Vagina (tissue), 2 donors: ENCODE data around the gene TBX10. TPM values are rescaled to one million over a fixed set of nuclear protein-coding genes. Genes with fewer than 3 reads are reported as not detected.
"Not testable (repeated sequence)": the region's sequence is repeated elsewhere in the genome, so short reads cannot be mapped to it uniquely, and the experiment has no call there.

ENCODE experiments used
- DNase-seq, 2 donors: peaks; one replicate each; pipeline ENCODE4 v3.0.0-alpha.2; 2017; ENCODE audit errors: extremely low spot score in 2 of 2
- H3K27ac ChIP-seq: fragments of 200-600 bp; sonication (generic); one replicate; pipeline ENCODE4 v1.5.1; 2019
- H3K27me3 ChIP-seq: fragments of 200-600 bp; sonication (generic); one replicate; pipeline ENCODE4 v1.5.1; 2019
- H3K36me3 ChIP-seq, 2 donors: fragments of 200-600 bp; sonication (generic); one replicate each; pipeline ENCODE4 v1.5.1; 2017 to 2019
- H3K4me1 ChIP-seq: fragments of 200-600 bp; sonication (generic); one replicate; pipeline ENCODE4 v1.5.1; 2019
- H3K4me3 ChIP-seq, 2 donors: fragments of 200-600 bp; sonication (generic); 1 replicate in 1 of 2; 2 replicates in 1 of 2; pipeline ENCODE4 v1.5.1; 2016 to 2019
- H3K9me3 ChIP-seq: fragments of 200-600 bp; sonication (generic); one replicate; pipeline ENCODE4 v1.5.1; 2019
- POLR2A ChIP-seq, 2 donors: fragments of 450-650 bp; IDR thresholded peaks; one replicate each; pipeline ENCODE4 v1.6.1; 2017; ENCODE audit warnings: antibody characterized with exemption in 2 of 2, mild to moderate bottlenecking in 2 of 2, moderate library complexity in 2 of 2
- POLR2AphosphoS5 ChIP-seq, 2 donors: sonication (generic); formaldehyde crosslinking; IDR thresholded peaks; one replicate each; pipeline ENCODE4 v1.9.0; 2017; ENCODE audit warnings: antibody characterized with exemption in 2 of 2, mild to moderate bottlenecking in 2 of 2, low read depth in 1 of 2; ENCODE audit not compliant: insufficient read depth in 1 of 2
- intact Hi-C: fragments of 100-400 bp; cut with DNase I; formaldehyde crosslinking; loops from one replicate; pipeline ENCODE4 v1.15.1; 2023
- total RNA-seq: library from RNA; depleted of rRNA; stranded (reverse); fragments of >200 nt; gene quantifications from one replicate; pipeline ENCODE4 v1.2.3, GENCODE V29; 2016
- TF ChIP-seq, protein P1 (sequence below), 3 experiments: fragments of 450-650 bp in 2 of 3; fragments of 200-600 bp in 1 of 3; sonication (generic) in 1 of 3; IDR thresholded peaks; one replicate each; pipeline ENCODE4 v1.5.1; 2017 to 2019; ENCODE audit warnings: antibody characterized with exemption in 3 of 3, mild to moderate bottlenecking in 2 of 3, moderate library complexity in 2 of 3

TBX10 gene
- total RNA-seq, 1 donor from 2014 or later: not detected

DNA sequence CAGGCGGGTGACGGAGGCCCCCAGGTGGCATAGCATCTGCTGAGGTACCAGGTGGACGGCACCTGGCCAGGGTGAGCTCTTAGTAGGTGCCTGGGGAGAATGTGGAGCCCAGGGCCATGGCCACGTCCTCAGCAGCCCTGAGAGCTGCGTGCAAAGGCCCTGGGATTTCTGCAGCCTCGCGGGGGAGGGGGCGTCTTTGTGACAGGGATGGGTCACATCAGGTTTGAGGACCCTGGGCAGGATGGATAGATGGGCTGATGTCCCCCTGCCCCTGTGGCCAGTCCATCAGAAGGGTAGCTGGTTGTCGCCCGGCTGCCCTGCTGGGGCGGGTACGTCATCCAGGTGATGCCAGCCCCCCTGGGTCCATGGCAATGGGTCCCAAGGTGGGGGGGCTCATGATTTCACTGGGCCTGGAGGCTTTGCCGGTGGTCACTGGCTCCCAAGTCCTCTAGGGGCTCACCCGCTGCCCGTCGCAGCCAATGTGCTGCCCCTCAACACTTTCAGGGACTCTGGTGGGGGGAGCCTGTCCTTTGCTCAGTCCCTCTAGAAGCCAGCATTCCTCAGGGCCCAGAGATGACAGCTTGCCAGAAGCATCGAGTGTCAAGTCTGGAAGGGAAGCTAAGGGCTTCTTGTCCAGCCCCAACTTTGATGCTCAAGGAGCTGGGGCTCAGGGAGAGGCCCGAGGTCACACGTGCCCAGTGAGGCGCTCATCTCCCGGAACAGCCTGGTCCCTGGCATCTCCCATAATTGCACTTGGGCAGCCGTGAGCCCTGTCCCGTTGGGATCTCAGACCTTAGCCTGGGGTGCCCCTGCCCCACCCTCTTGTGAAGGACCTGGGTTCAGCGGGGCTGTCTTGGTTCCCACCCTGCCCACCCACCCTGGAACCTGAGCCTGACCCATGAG, 777 bp downstream of the TBX10 start:
- intact Hi-C loops: no loop called here
- no peaks in the 10 kb centered on the region for H3K27me3 ChIP-seq

DNA sequence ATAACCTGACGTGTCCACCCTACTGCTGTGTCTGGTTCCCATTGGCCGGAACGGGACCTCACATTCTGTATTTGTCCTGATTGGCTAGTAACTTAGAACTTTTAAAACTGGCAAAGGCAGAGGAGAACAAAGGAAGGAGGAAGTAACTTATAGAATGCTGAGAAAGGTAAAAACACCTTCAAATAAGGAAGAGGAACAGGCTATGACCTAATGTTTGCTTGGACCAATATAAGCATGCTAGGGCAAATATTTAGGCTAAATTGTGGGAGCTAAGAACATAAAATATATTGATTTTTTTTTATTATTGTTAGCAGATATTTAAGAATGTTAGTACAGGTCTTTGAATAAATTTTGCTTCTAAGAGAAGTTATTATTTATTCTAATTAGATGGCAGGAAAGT, 2.1 kb downstream of the TBX10 start:
- H3K9me3 ChIP-seq, DNase-seq, H3K27me3 ChIP-seq, intact Hi-C loops, H3K27ac ChIP-seq, H3K4me1 ChIP-seq, H3K36me3 ChIP-seq, H3K4me3 ChIP-seq: not testable (repeated sequence)

More for the DNA sequence above, 777 bp downstream of the TBX10 start:
- Histone ChIP-seq H3K27ac (no peak overlapping the region), H3K4me1 (no peaks in the 10 kb centered on the region), H3K36me3 (no peaks in the 10 kb centered on the region), H3K9me3 (no peaks in the 10 kb centered on the region), H3K4me3 (no peak overlapping the region)
- DNase-seq: peak in 1 of 2 donors; percentile 93
- TF ChIP-seq POLR2A (IDR thresholded peaks at IDR 0.05) (no peak), POLR2AphosphoS5 (IDR thresholded peaks at IDR 0.05; ENCODE audit: insufficient read depth in 1 of 2, low read depth in 1 of 2) (no peak)
- TF ChIP-seq, protein P1, sequence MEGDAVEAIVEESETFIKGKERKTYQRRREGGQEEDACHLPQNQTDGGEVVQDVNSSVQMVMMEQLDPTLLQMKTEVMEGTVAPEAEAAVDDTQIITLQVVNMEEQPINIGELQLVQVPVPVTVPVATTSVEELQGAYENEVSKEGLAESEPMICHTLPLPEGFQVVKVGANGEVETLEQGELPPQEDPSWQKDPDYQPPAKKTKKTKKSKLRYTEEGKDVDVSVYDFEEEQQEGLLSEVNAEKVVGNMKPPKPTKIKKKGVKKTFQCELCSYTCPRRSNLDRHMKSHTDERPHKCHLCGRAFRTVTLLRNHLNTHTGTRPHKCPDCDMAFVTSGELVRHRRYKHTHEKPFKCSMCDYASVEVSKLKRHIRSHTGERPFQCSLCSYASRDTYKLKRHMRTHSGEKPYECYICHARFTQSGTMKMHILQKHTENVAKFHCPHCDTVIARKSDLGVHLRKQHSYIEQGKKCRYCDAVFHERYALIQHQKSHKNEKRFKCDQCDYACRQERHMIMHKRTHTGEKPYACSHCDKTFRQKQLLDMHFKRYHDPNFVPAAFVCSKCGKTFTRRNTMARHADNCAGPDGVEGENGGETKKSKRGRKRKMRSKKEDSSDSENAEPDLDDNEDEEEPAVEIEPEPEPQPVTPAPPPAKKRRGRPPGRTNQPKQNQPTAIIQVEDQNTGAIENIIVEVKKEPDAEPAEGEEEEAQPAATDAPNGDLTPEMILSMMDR (IDR thresholded peaks at IDR 0.05): no peak

DNA sequence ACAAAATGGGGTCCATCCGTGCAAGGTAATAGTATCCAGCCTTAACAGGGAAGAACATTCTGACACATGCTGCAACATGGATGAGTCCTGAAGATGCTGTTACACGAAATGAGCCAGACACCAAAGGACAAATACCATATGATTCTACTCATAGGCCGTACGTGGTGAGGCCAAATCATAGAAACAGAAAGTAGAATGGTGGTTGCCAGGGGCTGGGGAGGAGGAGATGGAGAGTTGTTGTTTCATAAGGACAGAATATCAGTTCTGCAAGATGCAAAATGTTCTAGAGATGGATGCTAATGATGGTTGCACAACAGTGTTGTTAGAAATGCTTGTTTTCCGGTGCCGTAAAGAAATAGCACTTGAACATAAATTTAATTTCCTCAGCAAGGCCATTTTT, 2.6 kb downstream of the TBX10 start:
- TF ChIP-seq, protein P1 (IDR thresholded peaks at IDR 0.05): no peak
- TF ChIP-seq POLR2AphosphoS5 (IDR thresholded peaks at IDR 0.05; ENCODE audit: insufficient read depth in 1 of 2, low read depth in 1 of 2): no peak
- Histone ChIP-seq H3K9me3 (no peaks in the 10 kb centered on the region), H3K27ac (no peak overlapping the region), H3K36me3 (no peaks in the 10 kb centered on the region), H3K27me3 (no peaks in the 10 kb centered on the region), H3K4me1 (no peaks in the 10 kb centered on the region), H3K4me3 (no peak overlapping the region)
- DNase-seq: no peak
- intact Hi-C loops: no loop called here

DNA sequence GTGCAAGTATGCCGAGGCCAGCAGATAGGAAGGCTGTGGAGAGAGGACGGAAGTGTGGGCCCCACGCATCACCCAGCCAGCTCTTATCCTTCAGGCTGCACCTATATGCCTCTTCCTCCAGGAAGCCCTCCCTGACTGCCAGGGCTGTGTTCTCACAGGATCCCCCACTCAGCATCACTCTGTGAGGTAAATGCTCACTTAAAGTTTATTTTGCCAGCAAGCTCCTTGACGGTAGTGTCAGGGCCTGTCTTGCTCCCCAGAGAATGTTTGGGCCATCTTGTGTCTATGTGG, 4.4 kb downstream of the TBX10 start:
- DNase-seq: no peak
- intact Hi-C loops: no loop called here
- Histone ChIP-seq H3K4me1 (peaks cover 9% of the 10 kb centered on the region), H3K27me3 (no peaks in the 10 kb centered on the region), H3K27ac (no peak overlapping the region), H3K4me3 (no peak overlapping the region), H3K9me3 (no peaks in the 10 kb centered on the region), H3K36me3 (no peaks in the 10 kb centered on the region)
- no peak for TF ChIP-seq POLR2A (IDR thresholded peaks at IDR 0.05)
- TF ChIP-seq POLR2AphosphoS5 (IDR thresholded peaks at IDR 0.05; ENCODE audit: insufficient read depth in 1 of 2, low read depth in 1 of 2): no peak
- TF ChIP-seq, protein P1 (IDR thresholded peaks at IDR 0.05): no peak

DNA sequence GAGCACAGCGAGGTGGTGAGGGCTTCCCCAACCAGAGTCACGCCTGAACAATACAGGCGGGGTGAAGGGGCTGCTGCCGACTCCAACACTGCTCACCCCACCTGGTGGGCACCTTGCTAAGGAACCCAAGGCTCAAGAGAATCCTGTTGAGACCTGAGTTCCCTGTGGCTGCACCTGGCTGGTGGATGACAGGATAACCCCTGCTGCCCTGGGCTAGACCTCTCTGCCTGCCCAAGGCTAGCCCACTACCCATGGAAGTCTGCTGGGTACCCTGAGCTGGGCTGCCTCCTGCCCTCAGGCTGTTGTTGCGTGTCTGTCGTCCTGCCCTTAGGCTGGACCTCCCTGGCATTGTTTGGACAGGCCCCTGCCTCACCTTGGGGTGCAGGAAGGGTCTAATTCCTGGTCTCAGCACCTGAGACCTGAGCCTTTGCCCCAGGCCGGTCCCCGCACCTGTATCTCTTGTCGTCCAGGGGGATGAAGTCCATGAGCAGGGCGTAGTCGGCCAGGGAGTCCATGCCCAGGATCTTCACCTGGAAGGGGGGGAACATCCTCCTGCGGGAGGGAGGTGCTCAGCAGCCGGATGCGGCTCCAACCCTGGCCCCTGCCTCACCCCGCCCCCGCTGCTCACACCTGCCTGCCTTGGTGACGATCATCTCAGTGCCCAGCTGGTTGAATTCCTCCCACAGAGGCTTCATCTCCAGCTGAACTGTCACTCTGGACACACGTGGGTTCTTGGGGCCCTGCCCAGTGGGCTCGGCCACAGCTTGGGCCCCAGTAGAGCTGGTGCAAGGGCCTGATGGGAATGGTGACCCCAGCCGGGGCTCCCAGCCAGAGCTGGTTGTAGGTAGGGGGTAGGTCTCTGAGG, 5.0 kb downstream of the TBX10 start:
- TF ChIP-seq POLR2A (IDR thresholded peaks at IDR 0.05) (no peak), POLR2AphosphoS5 (IDR thresholded peaks at IDR 0.05; ENCODE audit: insufficient read depth in 1 of 2, low read depth in 1 of 2) (no peak)
- TF ChIP-seq, protein P1 (IDR thresholded peaks at IDR 0.05): no peak
- intact Hi-C loops: no loop called here
- H3K4me3 ChIP-seq: no peak overlapping the region
- H3K4me1 ChIP-seq: peaks cover 9% of the 10 kb centered on the region
- H3K27ac ChIP-seq: no peak overlapping the region
- no peak for DNase-seq
- no peaks in the 10 kb centered on the region for H3K36me3 ChIP-seq
- H3K9me3 ChIP-seq: no peaks in the 10 kb centered on the region
- H3K27me3 ChIP-seq: no peaks in the 10 kb centered on the region
